ENCODE results near the gene SHC3. TPM values are rescaled to one million over a fixed set of nuclear protein-coding genes. Genes with fewer than 3 reads are reported as not detected.

The SHC3 gene
- total and polyA plus RNA-seq, 9 of the 15 experiments (the other 6 are each of a cell fraction or from before 2014, with no cell fraction given), result not detected

DNA sequence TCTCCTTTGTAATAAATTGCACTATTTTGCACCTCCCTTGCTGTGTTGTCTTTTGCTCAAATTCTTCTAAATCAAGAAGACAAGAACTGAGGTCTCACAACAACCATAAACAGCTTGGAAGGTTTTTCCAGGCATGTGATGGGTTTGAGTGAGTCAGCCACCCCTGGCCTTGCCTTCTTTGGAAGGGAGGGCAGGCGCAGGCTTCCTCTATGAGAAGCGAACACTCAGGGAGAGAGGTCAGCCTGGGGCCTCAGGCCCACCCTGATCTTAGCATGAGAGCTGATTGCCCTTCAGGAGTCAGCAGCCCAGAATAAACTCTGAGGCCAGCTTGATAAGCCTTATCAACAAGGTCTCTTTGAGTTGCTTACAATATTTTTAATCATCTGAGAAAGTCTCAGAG, 155.7 kb downstream of the SHC3 start:
- Histone ChIP-seq H3K4me1 (replicated peaks in 1 of 2; ENCODE audit: control insufficient read depth in 2 of 2, insufficient read depth in 2 of 2, low read length in 2 of 2) (no peaks in the 10 kb centered on the region), H3K79me2 (ENCODE audit: control insufficient read depth, insufficient read depth, low read length) (no peaks in the 10 kb centered on the region), H3K9ac (ENCODE audit: insufficient read depth in 1 of 2, low read depth in 2 of 2, low read length in 2 of 2) (no peak overlapping the region), H3K4me2 (ENCODE audit: insufficient read depth, low read length) (no peak overlapping the region), H3K36me3 (ENCODE audit: control insufficient read depth, insufficient read depth, low read length) (no peaks in the 10 kb centered on the region), H4K20me1 (replicated peaks; ENCODE audit: control insufficient read depth, insufficient read depth, low read length) (no peaks in the 10 kb centered on the region), H3K9me1 (ENCODE audit: control insufficient read depth, insufficient read depth, low read length) (no peaks in the 10 kb centered on the region), H2AFZ (ENCODE audit: low read depth, low read length) (no peak overlapping the region), H3K4me3 (no peak overlapping the region), H3K27me3 (ENCODE audit: control insufficient read depth in 2 of 2, insufficient read depth in 2 of 2, low read length in 2 of 2) (no peaks in the 10 kb centered on the region), H3K27ac (ENCODE audit: extremely low read depth, low read depth, low read length) (no peak overlapping the region), H3K9me3 (replicated peaks; ENCODE audit: control insufficient read depth, insufficient read depth, low read depth, low read length) (no peaks in the 10 kb centered on the region)
- TF ChIP-seq, protein P1, sequence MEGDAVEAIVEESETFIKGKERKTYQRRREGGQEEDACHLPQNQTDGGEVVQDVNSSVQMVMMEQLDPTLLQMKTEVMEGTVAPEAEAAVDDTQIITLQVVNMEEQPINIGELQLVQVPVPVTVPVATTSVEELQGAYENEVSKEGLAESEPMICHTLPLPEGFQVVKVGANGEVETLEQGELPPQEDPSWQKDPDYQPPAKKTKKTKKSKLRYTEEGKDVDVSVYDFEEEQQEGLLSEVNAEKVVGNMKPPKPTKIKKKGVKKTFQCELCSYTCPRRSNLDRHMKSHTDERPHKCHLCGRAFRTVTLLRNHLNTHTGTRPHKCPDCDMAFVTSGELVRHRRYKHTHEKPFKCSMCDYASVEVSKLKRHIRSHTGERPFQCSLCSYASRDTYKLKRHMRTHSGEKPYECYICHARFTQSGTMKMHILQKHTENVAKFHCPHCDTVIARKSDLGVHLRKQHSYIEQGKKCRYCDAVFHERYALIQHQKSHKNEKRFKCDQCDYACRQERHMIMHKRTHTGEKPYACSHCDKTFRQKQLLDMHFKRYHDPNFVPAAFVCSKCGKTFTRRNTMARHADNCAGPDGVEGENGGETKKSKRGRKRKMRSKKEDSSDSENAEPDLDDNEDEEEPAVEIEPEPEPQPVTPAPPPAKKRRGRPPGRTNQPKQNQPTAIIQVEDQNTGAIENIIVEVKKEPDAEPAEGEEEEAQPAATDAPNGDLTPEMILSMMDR (IDR thresholded peaks at IDR 0.05 in 2 of 3, conservative IDR thresholded peaks at IDR 0.05 in 1 of 3; ENCODE audit: insufficient read depth in 2 of 3, low read depth in 1 of 3, low read length in 3 of 3), result no peak
- no peak for TF ChIP-seq NEUROD1 (IDR thresholded peaks at IDR 0.05; ENCODE audit: borderline replicate concordance, low read depth, low read length, partially characterized antibody)
- no peak for TF ChIP-seq JUNB (CRISPR knock-in tag; conservative IDR thresholded peaks at IDR 0.05)
- TF ChIP-seq NFRKB (IDR thresholded peaks at IDR 0.05; ENCODE audit: low read depth), result no peak
- TF ChIP-seq, protein P2, sequence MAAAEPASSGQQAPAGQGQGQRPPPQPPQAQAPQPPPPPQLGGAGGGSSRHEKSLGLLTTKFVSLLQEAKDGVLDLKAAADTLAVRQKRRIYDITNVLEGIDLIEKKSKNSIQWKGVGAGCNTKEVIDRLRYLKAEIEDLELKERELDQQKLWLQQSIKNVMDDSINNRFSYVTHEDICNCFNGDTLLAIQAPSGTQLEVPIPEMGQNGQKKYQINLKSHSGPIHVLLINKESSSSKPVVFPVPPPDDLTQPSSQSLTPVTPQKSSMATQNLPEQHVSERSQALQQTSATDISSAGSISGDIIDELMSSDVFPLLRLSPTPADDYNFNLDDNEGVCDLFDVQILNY (CRISPR knock-in tag; IDR thresholded peaks at IDR 0.05), result no peak
- TF ChIP-seq, protein P3, sequence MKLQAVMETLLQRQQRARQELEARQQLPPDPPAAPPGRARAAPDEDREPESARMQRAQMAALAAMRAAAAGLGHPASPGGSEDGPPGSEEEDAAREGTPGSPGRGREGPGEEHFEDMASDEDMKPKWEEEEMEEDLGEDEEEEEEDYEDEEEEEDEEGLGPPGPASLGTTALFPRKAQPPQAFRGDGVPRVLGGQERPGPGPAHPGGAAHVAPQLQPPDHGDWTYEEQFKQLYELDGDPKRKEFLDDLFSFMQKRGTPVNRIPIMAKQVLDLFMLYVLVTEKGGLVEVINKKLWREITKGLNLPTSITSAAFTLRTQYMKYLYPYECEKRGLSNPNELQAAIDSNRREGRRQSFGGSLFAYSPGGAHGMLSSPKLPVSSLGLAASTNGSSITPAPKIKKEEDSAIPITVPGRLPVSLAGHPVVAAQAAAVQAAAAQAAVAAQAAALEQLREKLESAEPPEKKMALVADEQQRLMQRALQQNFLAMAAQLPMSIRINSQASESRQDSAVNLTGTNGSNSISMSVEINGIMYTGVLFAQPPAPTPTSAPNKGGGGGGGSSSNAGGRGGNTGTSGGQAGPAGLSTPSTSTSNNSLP (IDR thresholded peaks at IDR 0.05; ENCODE audit: borderline replicate concordance, low read depth, low read length), result no peak
- no peak for TF ChIP-seq POLR2AphosphoS5 (IDR thresholded peaks at IDR 0.05; ENCODE audit: control insufficient read depth, insufficient read depth, low read depth, low read length)
- TF ChIP-seq SMAD1 (IDR thresholded peaks at IDR 0.05; ENCODE audit: low read depth, low read length, partially characterized antibody), result no peak
- TF ChIP-seq GTF2A2 (tag; IDR thresholded peaks at IDR 0.05), result no peak
- no peak for TF ChIP-seq TCF7L2 (IDR thresholded peaks at IDR 0.05; ENCODE audit: low read depth, low read length)
- no peak for TF ChIP-seq ZNF57 (CRISPR knock-in tag; IDR thresholded peaks at IDR 0.05)
- no peak for TF ChIP-seq NBN (IDR thresholded peaks at IDR 0.05; ENCODE audit: low read depth)
- no peak for TF ChIP-seq ZNF408 (CRISPR knock-in tag; IDR thresholded peaks at IDR 0.05; ENCODE audit: low read depth)
- no peak for TF ChIP-seq KDM5B (IDR thresholded peaks at IDR 0.05; ENCODE audit: insufficient replicate concordance, low read depth, low read length)
- TF ChIP-seq GATAD2A (IDR thresholded peaks at IDR 0.05), result no peak
- no peak for TF ChIP-seq CTBP1 (IDR thresholded peaks at IDR 0.05; ENCODE audit: borderline replicate concordance)
- TF ChIP-seq HMGN3 (IDR thresholded peaks at IDR 0.05; ENCODE audit: borderline replicate concordance, extremely low read depth, insufficient read length, low read depth, low read length), result no peak
- no peak for TF ChIP-seq SIX5 (IDR thresholded peaks at IDR 0.05; ENCODE audit: borderline replicate concordance in 1 of 2, insufficient read depth in 1 of 2, low read depth in 1 of 2, low read length in 2 of 2)
- FAIRE-seq, result no peak
- ATAC-seq, result no peak
- intact Hi-C loops (cut with micrococcal nuclease), result no loop called here
- no peak for DNase-seq (ENCODE audit: extremely low read depth in 1 of 4, low spot score in 3 of 4)
- 0% methylated on average over 1 of the region's 2 CpGs for WGBS (ENCODE audit: insufficient coverage, low coverage, missing lambda C conversion rate)
- in situ Hi-C loops (cut with MboI), result loop anchor here (25.0 kb wide), 1 partner anchor 1061 kb away; the partner anchor contains the start of gene CDK20
- POLR2A ChIA-PET, result no interaction called here
- no TSS peak for BruUV-seq (replicated peaks)
- CTCF ChIA-PET (ENCODE audit: low intra/inter-chr PET ratio), result no interaction called here
